NCI-H345 treated with DMSO at 0.1 percent for 48 hours (cell line): ENCODE results near the gene RALGDS.
A peak's percentile ranks its signal among the peaks of the same experiment; 100 is the strongest.

Source experiments
- DNase-seq: peaks from one replicate; lab custom pipeline; 2025; ENCODE audit not compliant: unreplicated experiment; lab: John Stamatoyannopoulos, UW

RALGDS gene

GRCh38 chr9:133137451-133138231 lies 16.6 kb upstream of the RALGDS start:
- no peak for DNase-seq

GRCh38 chr9:133135146-133135745 lies 14.2 kb upstream of the RALGDS start:
- no peak for DNase-seq

DNA sequence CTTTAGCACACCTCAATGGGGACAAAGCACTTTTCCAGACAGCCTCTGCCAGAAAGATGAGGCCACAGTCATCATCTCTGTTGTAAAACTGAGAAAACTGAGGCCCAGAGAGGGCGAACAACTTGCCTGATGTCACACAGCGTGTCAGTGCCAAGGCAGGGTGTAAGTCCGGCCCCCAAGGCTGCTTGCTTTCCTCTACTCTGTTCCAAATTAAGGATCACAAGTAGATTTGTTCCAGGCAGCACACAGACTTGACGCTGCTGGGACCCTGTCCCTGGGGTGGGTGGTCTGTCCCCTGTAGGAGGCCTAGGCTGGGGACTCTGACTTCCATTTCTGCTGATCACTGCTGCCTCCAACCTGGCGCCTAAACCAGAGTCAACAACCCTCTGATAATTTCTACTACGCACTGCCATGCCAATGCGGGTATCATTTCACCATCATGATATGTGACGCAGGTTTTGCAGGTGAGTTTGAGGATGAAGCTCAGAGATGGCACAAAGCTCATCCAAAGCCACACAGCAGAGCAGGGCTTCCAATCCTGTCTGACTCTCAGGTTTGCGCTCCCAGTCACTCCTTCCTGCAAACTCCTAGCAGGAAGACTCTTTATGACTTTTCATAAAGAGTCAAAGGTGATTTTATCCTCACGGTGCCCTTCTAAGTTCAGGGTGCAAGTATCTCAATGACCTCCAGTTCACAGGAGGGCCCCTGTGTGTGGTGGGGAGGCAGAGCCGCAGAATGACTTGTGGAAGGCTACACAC lies 13.5 kb upstream of the RALGDS start:
- no peak for DNase-seq

DNA sequence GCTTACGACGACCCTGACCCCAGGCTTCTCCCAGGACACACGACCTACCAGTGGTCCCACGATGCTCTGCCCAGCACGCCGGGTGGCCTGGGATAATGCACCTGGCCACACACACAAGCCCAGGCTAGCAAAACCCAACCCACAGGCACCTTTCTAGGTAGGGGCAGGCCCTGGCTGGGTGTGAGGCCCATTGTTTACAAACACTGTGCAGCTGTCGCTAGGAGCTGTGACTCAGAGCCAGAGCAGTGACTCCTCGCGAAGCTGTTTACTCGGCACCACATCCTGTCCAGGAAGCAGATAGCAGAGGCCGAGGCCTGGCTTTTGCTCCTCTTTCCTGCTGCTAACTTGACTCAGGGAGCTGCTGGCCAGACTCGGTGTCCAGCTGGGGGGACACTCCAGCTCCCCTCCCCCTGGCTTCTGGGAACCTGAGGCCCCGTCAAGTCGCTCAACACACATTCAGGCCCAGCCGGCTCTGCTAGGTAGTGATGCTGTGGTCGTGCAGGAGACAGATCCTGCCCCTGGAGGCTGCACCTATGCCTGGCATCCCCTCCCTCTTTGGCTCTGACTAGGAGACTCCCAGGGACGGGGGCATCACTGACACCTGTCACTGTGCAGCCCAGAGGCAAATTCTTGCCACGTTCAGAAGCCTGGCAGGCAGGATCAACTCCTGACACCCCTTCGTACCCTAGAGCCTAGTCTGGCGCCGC lies 12.8 kb upstream of the RALGDS start:
- peak; percentile 78 for DNase-seq

DNA sequence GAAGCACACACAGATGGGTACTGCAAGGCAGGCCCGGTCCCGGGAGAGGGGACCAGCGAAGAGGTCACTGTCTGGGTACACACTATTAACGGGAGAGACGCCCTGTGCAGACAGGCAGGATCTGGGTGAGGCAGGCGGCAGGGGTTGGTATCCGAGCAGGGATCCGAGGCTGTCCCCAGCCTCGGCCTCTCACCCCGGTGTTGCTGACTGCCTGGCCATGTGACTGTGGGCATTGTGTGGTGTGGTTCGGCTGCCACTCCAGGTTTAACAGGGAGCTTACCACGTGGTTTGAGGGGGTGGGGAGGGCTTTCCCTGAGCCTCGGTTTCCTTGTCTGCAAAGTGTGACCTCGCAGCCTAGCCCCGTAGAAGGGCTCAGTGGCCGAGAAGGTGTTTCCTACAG lies 11.1 kb upstream of the RALGDS start:
- no peak for DNase-seq

- DNase-seq = no peak
These were observed 10.5 kb upstream of the RALGDS start for GRCh38 chr9:133131506-133131905.

GRCh38 chr9:133130685-133131244 lies 9.7 kb upstream of the RALGDS start:
- DNase-seq = no peak

DNA sequence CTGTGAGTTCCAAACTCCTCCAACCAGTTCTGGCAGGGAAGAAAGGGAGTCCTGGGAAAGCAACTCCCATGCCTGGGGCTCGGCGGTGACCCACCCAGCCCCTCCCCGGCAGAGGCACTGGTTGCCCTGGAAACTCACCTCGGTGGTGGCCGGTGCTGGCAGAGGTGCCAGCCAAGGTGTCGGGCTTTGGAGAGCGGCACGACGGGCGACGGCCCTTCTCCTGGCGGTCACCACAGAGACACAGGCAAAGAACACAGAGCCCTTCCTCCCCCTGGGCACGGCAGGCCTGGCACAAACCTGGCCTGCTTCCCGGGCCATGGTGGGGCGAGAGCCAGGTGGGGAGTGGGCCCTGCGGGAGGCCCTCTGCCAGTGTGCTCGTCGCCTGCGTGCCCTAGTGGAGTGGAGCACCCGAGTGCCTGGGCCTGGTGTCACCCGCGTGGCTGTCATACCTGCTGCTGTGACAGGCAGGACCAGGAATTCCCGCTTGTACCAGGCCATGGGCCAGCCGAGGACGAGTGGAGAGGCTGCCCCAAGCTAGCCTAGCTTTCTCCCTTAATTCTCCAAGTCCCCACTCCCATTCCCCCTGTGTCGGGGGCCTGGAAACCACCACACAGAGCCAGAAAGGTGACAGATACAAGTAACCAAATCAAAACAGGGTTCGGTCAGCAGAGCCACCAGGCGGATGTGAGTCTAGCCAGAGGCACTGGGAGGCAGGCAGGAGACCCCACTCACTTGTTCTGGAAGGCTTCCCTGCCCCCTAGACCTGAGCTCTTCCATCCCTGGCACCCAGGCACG lies 8.2 kb upstream of the RALGDS start:
- no peak for DNase-seq

GRCh38 chr9:133128152-133128551 lies 7.1 kb upstream of the RALGDS start:
- no peak for DNase-seq

DNA sequence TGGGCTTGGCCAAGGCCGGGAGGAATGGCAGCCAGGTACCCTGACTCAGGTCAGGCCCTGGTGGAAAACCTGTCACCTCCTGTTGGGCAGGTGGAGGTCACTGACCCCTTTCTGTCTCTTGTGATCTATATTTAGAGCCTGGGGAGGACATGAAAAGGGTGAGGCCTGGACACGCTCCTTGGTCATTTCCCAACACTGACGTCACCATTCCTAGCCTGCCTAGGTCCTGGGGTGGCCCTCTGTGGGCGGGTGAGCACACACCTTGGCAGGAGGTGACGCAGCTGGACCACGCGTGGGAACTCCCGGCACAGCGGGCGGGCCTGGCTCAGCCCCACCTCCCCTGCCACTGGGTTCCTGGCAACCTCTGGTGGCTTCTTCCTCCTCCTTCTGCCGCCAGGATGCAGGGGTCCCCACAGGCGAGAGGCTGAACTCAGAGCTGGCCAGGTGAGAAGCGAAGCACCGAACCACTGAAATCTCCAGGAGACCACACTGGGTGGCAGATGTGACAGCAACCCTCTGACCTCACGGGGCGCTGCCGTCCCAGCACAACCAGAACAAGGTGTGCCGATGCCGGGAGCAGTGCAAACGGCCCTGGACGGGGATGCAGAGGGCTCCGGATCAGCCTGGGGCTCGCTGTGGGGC lies 6.4 kb upstream of the RALGDS start:
- DNase-seq = no peak

- no peak for DNase-seq
These were observed 5.8 kb upstream of the RALGDS start for GRCh38 chr9:133126697-133127339.

DNA sequence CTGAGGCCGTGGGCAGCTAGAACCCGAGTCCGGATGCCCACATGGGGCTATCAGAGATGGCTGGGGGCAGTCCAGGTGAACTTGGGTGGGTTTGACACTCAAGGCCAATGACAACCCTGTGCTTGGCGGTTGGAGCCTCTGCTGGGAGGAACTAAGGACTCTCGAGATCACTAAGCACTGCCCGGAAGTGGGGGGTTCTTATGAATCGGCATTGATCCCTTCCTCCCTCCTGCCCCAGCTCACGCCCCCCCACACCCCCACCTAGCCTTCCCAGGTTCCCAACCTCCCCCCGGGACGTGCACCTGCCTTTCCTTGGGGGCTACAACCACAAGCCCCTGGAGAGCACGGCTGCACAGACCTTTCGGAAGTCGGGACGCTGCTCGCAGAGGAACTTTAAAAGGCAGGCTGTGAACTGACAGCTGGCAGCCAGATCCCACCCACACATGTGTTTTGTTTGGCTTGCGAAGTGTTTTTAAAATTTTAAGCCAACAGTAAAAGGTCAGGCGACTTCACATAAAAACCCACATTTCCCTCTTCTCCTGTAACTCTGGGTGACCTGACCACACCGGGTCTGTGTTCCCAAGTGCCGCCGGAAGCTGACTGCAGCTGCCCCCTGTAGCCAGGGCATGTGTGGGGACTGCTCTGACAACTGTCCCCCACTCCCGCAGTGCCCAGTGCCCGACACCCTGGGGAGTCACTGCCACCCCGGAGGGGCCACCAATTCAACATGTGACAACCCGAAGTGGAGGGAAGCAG lies 5.1 kb upstream of the RALGDS start:
- DNase-seq = no peak

- no peak for DNase-seq
These were observed 3.9 kb upstream of the RALGDS start for GRCh38 chr9:133124907-133125275.

DNA sequence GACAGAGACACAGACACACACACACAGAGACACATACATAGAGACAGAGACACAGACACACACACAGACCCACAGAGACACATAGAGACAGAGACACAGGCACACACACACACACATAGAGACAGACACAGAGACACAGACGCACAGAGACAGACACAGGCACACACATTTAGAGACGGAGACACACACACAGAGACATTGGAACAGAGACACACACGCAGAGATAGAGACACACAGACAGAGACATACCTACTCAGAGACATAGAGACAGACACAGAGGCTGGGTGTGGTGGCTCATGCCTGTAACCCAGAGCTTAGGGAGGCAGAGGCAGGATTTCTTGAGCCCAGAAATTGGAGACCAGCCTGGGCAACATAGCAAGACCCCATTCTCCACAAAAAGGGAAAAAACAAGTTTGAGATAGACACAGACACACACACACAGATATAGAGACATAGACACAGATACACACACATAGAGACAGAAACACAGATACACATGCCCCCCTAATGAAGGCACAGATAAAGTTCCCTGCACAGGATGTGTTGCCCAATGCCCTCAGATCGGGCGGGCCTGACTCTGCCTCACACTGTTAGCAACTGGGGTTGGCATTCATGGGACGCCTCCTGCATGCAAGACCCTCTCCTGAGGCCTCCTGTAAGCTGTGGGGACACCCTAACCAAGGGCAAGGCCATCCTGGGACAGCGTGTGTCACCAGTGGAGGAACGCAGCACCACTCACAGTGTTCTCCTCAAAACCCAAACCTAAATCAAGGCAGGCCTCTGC lies 3.3 kb upstream of the RALGDS start:
- no peak for DNase-seq

DNA sequence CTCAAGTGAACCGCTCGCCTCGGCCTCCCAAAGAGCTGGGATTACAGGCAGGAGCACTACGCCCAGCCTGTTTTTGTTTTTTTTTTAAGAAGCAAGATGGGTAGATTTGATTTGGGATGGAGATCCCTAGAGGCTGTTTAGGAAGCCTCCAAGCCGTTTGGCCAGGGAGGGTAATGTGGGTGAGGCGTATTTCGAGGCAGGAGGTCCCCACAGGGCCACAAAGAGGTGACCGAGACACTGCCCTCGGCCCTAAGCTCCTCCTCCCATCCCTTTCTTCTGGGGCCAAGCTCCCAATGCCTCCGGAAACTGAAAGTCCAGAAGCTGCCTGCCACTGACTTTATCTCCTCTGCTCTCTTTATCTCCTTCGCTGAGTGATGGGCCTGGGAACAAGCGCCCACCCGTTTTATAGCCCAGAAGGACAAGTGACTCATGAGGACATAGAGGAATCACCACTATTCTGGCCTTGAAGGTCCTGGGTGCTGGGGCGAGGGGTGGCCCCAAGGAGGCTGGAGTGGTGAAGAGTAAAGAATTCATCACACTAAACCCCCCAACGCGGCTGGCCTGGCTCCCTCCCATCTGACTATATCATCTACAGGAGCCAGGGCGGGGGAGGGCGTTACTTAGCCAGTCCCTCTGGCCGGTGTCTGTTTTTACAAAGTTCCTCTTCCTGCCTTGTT lies 2.0 kb upstream of the RALGDS start:
- DNase-seq = no peak

GRCh38 chr9:133122605-133122934 lies 1.5 kb upstream of the RALGDS start:
- no peak for DNase-seq

DNA sequence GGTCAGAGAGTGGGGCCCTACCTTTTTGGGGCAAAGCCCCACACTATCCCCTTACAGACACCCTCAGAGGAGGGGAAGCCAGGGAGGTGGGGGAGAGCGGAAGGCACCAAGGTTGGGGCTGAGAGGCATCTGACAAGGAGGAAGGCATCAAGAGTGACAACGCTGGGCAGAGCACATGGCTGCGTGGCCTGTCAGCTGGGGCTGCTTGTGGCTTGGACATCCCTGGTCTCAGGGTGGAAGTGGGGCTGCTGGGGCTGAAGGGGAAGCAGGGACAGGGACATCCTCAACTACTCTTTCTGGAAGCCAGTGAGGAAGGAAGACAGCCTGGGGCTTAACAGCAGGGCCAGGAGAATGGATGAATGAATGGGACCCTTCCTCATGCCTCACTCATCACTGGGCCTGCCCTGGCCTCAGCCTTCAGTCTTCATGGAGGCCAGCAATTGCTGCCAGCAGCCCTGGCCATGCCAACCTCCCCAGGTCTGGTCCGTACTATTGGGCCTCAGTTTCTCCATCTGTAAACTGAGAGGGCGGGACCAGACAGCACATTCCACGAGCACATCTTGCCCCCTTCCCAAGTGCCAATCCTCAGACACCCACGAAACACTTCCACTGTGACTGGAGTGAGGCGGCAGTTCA lies 993 bp upstream of the RALGDS start:
- DNase-seq = no peak
